ENCODE data around the gene BNIP2.

Gene BNIP2

DNA sequence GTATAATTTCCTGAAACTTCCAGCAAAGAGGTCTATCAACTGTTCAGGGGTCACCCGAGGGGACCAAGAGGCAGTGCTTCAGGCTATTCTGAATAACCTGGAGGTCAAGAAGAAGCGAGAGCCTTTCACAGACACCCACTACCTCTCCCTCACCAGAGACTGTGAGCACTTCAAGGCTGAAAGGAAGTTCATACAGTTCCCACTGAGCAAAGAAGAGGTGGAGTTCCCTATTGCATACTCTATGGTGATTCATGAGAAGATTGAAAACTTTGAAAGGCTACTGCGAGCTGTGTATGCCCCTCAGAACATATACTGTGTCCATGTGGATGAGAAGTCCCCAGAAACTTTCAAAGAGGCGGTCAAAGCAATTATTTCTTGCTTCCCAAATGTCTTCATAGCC is 70.7 kb downstream of the BNIP2 start:
- DNase-seq: no peak

DNA sequence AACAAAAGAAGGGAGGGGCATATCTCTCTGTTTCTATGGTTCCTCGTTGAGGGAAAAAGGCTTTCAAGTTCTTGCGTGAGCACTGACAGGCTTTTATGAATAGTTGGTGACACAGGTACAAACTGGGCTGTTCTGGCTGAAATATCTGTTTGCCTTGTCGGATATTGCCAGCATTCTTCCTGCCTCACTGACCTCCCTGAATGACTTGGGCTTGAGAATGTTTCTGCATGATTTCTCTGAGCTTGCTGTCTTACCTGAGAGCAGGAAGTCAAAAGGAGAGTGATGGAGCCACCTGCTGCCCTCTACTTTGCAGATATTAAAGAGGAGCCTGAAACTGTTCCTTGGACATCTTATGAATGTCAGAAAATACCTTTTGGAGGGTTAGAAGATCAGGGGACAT is 72.7 kb downstream of the BNIP2 start:
- DNase-seq: no peak

DNA sequence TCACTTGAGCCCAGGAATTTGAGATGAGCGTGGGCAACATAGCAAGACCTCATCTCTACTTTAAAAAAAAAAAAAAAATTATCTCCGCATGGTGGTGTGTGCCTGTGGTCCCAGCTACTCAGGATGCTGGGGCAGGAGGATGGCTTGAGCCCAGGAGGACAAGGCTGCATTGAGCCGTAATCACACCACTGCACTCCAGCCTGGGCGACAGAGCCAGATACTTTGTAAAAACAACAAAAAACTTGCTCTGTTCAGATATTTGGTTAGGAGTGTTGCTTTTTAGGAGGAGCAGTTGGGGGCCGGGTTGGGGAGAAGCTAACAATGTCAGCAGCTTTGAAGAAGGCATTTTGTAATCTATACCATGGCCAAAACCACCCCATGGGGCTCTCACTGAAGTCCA is 73.5 kb downstream of the BNIP2 start:
- no peak for DNase-seq

DNA sequence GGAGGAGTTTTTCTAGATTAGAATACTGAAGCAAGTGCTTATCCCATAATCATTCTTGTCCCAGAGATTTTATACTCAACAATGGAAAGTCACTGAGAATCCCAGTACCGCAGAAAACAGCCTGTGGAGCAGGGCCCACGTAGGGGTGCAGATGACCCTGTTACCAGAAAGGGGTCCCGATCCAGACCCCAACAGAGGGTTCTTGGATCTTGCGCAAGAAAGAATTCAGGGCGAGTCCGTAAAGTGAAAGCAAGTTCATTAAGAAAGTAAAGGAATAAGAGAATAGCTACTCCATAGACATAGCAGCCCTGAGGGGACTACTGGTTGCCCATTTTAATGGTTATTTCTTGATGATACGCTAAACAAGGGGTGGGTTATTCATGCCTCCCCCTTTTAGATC is 75.0 kb downstream of the BNIP2 start:
- no peak for DNase-seq

DNA sequence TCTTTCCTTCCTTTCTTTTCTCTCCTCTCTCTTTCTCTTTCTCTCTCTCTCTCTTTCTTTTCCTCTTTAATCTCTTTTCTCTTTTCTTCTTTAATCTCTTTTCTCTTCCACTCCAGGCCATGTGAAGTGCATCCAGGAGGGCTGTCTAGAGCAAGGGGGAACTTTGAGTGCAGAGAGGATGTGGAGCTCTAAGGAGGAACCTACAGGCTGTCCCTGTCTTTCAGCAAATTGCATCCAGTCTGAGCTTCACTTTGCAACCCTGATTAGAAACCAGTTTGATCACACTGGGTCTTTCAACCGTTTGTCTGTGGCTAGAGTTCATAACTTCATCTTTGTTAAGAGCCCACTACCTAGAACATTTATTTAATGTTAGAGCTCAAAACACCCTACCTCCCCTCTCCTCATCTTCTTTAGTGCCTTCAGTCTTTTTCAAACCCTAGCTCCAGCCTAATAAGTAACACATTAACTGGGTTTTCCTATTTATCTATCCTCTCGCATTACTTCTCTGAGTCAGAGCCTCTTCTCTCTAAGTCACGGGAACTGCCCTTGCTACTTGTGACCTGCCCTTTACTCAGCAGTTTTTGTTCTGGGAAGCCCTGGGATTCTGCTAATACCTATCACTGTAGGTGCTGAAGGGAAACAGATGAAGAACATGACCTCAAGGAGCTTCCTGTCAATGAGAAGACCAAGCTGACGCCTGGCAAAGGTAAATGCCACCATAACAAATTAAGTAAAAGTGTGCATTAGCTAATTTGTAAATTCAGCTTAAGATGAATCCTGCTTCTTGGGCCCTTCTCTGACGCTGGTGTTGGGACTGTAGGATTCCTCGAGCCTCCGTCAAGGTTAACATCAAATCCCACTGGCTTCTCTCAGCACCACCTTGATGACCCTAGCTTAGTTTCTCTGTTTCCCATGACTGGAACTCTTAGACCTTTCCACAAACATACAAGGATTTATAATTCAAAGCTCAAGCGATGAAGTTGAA is 77.6 kb downstream of the BNIP2 start, which contains the start of gene GCNT3:
Gene GCNT3 (plus strand): TSS at position 508 of the 985 bp plus-strand sequence. CDS start 6,456 bp downstream, outside the sequence.
- no peak for DNase-seq

DNA sequence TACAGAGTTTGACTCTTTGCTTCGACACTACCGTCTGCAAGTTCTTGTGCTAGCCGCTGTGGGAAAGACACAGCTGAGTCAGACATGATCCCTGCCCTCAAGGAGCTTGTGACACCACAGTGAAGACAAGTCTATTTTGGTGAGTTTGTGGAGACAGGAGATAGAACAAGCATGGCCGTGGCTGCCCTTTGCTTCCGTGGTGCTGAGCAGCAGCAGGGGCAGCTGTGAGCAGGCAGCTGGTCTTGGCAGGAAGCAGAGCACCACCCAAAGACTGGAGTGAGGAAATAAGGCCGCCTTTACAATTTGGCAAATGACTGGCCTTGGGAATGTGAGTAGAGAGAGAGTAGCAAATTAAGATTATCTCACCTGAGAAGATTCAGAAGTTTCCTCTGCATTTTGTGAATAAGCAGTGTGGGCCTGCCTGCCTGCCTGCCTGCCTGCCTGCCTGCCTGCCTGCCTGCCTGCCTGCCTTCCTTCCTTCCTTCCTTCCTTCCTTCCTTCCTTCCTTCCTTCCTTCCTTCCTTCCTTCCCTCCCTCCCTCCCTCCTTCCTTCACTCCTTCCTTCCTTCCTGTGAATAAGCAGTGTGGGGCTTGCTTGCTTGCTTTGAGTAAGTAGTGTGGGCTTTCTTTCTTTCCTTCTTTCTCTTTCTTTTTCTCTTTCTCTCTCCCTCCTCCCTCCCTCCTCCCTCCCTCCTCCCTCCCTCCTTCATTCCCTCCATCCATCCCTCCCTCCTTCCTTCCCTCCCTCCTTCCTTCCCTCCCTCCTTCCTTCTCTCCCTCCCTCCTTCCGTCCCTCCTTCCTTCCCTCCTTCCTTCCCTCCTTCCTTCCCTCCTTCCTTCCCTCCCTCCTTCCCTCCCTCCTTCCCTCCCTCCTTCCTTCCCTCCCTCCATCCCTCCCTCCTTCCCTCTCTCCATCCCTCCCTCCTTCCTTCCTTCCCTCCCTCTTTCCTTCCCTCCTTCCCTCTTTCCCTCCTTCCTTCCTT is 79.1 kb downstream of the BNIP2 start:
- no peak for DNase-seq

Measured in SW 1271 (cell line).